AG08395 (cell line): ENCODE data around the gene ENPP5.
"Not testable (repeated sequence)": the region's sequence is repeated elsewhere in the genome, so short reads cannot be mapped to it uniquely, and the experiment has no call there.

Source experiments
- DNase-seq: peaks from one replicate; pipeline ENCODE4 v3.0.0; 2012; ENCODE audit warnings: mixed read lengths, low spot score

ENPP5 gene

GRCh38 chr6:46174904-46175303, 4.1 kb upstream of the ENPP5 start:
- no peak for DNase-seq

DNA sequence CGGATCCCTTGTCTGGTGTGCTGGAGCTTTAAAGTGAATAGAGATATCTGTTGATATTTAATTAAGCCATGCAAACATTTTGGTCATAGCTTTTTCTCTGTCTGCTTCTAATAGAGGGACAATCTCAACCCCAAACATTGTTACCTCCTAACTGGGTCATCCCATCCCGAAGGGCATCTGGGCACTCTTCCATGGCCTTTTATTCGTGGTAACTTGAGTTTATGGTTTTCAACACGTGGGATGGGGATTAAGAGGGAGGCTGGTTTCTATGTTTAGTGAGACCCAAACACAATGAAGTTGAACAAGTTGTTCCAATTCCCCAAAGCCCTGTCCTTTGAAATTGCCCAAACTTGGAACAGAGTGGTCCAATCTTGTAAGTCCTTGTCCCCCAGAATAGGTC, 1.4 kb upstream of the ENPP5 start:
- no peak for DNase-seq

- DNase-seq: no peak
These were observed 10.7 kb downstream of the ENPP5 start for GRCh38 chr6:46160102-46160501.

GRCh38 chr6:46159229-46159628, 11.6 kb downstream of the ENPP5 start:
- no peak for DNase-seq

- no peak for DNase-seq
These were observed 14.1 kb downstream of the ENPP5 start for GRCh38 chr6:46156701-46157100.

DNA sequence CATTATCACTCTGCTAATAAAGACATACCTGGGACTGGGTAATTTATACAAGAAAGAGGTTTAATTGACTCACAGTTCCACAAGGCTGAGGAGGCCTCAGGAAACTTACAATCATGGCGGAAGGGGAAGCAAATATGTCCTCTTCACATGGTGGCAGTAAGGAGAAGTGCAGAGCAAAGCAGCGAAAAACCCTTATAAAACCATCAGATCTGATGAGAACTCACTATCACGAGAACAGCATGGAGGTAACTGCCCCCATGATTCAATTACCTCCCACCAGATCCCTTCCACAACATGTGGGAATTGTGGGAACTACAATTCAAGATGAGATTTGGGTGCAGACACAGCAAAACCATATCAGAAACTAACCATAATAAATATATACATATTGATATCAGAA, 21.7 kb downstream of the ENPP5 start:
- not testable (repeated sequence) for DNase-seq

DNA sequence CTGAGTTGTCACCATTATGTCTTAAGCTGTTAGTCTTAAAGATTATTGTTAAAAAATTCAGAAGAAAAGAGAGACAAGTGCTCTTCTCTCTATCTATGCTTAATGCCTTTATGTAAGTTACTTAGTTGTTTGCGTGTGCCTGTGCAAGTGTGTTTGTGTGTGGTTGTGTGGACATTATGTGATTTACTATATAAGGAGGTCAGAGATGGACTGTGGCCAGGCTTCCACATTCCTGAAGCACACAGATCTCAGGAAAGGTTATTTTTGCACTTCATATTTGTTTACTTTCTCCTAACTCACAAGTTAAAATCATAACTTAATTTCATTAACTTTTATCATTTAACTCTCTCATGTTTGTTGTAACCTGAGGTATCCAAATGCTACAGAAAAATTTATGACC, 26.5 kb downstream of the ENPP5 start:
- DNase-seq: no peak

DNA sequence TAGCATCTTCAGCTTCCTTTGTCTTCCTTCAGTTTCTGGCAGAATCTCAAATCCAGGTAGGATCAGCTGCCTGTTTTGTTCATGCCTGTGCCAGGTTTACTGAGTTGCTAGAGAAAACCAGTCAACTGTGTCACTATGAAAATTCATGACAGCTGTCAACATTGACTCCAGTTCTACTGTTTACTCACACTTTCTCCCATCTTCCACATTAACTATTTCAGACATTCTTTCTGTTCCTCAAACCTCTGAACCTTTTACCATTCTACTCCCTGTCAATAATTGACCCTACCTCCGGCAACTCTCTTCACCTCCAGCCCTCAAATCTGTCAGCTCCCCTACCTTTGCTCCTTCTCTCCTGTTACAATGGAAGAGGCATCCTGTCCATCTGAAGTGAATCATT, 32.5 kb downstream of the ENPP5 start:
- no peak for DNase-seq

DNA sequence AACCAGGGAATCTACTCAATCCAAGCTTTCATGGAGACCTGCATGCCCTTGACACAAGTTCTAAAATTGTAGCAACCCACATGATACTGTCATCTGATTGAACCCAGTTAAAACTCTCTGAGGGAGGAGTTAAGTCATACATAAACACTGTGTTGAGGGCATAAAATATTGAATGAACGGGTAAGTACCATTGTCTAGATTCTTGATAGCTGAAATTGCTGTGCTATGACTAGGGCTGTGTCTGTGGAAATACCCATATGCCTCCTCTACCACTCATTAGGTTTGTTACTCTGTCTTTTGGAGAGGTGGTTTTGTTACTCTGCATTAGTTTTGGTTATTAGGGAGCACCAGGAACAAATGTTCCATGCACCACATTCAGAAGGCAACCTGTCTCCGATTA, 33.4 kb downstream of the ENPP5 start:
- DNase-seq: no peak

- no peak for DNase-seq
These were observed 33.9 kb downstream of the ENPP5 start for GRCh38 chr6:46136831-46137230.

GRCh38 chr6:46135176-46135575, 35.6 kb downstream of the ENPP5 start:
- no peak for DNase-seq

DNA sequence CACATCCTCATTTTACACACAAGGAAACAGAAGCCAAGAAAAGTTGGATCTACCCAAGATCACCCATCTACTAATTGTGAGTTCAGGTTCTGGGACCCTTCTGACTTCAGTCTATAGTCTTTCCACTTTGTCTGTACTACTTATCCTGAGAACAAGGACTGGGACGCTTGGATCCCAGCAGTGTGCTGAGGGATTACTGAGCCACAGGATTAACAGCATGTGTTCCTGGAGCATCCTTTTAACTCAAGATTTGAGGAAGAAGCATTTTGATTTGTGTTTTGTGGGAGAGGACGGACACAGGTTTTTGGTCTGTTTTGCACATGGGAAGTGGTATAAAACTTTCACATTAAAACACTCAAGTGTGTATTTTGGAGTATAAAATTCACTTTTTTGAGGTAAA, 36.6 kb downstream of the ENPP5 start:
- DNase-seq: no peak

GRCh38 chr6:46131291-46131690, 39.5 kb downstream of the ENPP5 start:
- DNase-seq: not testable (repeated sequence)

DNA sequence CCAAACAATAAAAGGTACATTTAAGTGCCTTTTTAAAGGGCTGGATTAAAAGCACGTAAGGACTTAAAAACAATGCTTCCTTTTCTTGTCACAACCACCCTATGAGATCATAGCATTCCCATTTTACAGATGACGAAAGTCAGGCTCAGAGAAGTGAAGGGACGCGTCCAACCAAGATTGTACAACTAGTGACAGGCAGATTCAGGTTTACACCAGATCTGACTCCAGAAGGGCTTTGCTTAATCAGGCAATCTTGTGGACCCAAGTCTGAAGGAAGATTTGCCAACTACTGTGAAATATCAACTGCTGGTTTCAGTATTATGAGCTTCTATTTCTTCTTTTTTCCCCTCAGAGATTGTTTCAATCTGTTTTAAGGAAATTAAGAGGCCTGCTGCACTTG, 40.1 kb downstream of the ENPP5 start:
- DNase-seq: no peak

DNA sequence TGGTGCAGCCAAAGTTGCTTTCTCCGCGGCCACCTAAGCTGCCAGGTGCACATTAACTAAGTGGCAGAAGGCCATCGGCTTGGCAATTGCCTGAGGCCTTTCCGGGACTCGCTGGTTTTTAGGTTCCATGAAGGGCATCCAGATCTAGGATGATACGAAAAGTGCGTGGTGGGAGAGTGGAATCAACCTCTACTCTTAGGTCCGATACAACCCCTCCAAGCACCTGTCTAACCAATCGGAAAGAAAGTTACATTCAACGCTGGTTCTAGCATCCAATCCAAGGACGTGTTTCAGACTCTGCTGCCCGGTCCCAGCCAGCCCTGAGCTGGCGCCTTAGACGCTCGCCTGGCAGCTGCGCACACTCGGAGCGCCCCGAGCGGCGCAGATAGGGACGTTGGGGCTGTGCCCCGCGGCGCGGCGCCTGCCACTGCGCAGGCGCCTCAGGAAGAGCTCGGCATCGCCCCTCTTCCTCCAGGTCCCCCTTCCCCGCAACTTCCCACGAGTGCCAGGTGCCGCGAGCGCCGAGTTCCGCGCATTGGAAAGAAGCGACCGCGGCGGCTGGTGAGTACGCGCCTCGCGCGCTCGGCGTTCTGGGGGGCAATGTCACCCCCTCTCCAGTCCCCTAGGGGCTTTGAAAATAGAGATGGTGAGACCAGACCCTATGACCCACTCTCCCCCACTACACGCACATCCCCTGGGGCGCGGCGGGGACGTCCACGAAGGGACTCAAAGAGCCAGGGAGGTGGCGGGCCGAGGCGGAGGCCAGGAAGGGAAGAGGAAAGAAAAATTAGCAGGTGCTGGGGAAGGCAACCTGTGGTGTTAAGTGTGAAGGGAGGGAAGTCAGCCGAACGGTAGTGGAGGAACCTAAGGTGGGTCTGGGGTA, 40.9 kb downstream of the ENPP5 start, which contains the start of gene ENPP4:
Gene ENPP4 (plus strand): TSS at position 361 of the 883 bp plus-strand sequence. CDS start 9,595 bp downstream, outside the sequence.
- peak; percentile 100 for DNase-seq

DNA sequence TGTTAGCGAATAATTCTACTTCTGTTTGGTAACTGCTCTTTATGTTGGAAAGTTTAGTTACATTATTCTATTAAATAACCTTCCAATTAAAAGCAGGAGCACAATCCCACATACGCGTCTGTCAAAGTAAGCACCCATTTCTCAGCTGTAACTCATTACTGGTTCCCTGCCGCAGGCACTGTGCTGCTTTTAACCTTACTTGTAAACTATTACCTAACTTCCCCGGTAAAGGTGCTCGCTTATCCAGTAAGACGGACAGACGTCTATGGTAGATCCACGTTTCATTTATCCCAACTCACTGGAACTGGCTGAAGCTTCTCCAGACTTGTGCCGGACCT, 41.5 kb downstream of the ENPP5 start:
- no peak for DNase-seq

- no peak for DNase-seq
These were observed 42.3 kb downstream of the ENPP5 start for GRCh38 chr6:46128476-46128875.

DNA sequence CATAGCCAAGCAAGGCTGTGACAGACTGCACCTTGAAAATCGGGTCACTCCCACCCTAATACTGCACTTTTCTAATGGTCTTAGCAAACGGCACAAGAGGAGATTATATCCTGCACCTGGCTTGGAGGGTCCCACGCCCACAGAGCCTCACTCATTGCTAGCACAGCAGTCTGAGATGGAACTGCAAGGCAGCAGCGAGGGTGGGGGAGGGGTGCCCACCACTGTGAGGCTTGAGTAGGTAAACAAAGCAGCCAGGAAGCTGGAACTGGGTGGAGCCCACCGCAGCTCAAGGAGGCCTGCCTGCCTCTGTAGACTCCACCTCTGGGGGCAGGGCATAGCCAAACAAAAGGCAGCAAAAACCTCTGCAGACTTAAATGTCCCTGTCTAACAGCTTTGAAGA, 51.1 kb downstream of the ENPP5 start:
- DNase-seq: not testable (repeated sequence)

- no peak for DNase-seq
These were observed 51.9 kb downstream of the ENPP5 start for GRCh38 chr6:46118836-46119235.

DNA sequence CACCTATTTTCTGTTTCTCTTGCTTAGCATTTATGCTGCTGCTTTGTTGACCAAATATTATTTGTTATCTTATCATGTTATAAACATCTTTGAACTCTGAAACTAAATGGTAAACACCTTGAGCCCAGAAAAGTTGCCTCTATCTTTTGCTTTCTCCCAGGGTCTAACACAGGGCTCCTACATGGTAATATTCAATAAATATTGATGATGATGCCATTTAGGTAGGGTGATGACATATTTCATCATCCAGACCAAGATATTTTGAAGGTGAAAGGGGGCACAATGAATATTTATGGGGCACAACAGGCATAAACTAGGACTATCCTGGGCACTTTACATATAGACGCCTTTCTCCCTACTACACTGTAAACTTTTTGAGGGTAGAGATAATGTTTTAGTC, 52.6 kb downstream of the ENPP5 start:
- no peak for DNase-seq

DNA sequence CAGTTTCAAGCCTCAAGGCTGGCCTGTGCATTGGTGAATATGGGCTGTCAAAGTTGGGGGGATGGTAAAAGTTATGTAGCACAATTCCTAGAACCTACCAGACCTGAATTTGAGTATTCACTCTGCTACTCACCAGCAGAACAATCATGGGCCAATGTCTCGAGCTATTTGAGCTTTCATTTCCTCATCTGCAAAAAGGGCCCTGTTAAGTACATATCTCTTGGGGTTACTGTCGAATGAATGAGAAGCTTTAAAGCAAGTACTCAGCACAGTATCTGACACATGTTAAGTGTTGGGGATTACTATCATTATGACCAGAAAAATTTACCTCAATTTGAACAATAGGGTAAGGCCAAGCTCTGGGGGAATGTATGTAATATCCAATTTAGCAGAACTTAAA, 54.5 kb downstream of the ENPP5 start:
- DNase-seq: no peak

DNA sequence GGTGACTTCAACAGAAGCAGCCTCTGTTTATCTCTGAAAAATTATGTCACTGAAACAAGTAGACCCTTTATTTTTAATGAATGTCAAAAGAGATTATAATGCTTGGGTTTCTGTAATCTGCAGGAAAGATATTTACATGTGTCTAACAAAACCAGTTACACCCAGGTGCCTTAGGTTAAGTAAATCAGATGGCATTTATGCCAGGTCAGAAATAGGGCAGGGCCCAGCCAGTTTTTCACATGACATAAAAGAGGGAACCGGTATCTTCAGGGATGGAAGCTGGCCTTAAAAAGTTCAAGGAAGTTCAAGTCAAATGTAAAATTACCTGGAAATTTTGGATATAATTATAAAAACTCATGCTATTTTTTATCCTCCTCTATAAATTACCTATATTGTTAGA, 55.1 kb downstream of the ENPP5 start:
- no peak for DNase-seq

- no peak for DNase-seq
These were observed 57.4 kb downstream of the ENPP5 start for GRCh38 chr6:46113370-46113769.
